ENCODE data around the gene CD34.

The CD34 gene

GRCh38 chr1:207849016-207849415 lies 61.9 kb downstream of the CD34 start:
- Histone ChIP-seq H3K27me3 (ENCODE audit: control insufficient read depth in 1 of 2, insufficient read depth in 2 of 2, low read length in 2 of 2) (no peaks in the 10 kb centered on the region), H3K4me1 (ENCODE audit: insufficient read depth, low read length) (peaks cover 67% of the 10 kb centered on the region), H3K9me3 (ENCODE audit: low read length) (no peaks in the 10 kb centered on the region), H3K9ac (ENCODE audit: low read length) (no peak overlapping the region), H3K4me3 (ENCODE audit: low read depth in 1 of 2, low read length in 2 of 2) (no peak overlapping the region), H3K36me3 (ENCODE audit: insufficient read depth, low read length) (no peaks in the 10 kb centered on the region), H3K27ac (ENCODE audit: low read depth, low read length) (no peak overlapping the region)

GRCh38 chr1:207848234-207848633 lies 62.7 kb downstream of the CD34 start:
- Histone ChIP-seq H3K27me3 (ENCODE audit: control insufficient read depth in 1 of 2, insufficient read depth in 2 of 2, low read length in 2 of 2) (no peaks in the 10 kb centered on the region), H3K4me1 (ENCODE audit: insufficient read depth, low read length) (peaks cover 64% of the 10 kb centered on the region), H3K27ac (ENCODE audit: low read depth, low read length) (no peak overlapping the region), H3K36me3 (ENCODE audit: insufficient read depth, low read length) (no peaks in the 10 kb centered on the region), H3K4me3 (ENCODE audit: low read depth in 1 of 2, low read length in 2 of 2) (no peak overlapping the region), H3K9me3 (ENCODE audit: low read length) (no peaks in the 10 kb centered on the region), H3K9ac (ENCODE audit: low read length) (no peak overlapping the region)

DNA sequence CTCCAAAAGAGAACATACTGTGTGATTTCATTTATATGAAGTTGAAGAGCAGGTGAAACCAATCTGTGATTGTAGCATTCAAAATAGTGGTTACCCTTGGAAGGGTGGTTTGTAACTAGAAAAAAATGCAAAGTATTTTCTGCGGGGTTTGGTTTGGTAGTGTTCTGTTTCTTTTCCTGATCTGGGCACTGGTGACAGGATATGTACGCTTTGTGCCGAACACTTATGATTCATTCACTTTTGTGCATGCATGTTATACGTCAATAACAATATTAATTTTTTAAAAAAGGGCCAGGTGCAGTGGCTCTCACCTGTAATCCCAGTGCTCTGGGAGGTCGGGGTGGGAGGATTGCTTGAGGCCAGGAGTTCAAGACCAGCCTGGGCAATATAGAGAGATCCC lies 63.8 kb downstream of the CD34 start:
- Histone ChIP-seq H3K36me3 (ENCODE audit: insufficient read depth, low read length) (no peaks in the 10 kb centered on the region), H3K27ac (ENCODE audit: low read depth, low read length) (no peak overlapping the region), H3K9me3 (ENCODE audit: low read length) (no peaks in the 10 kb centered on the region), H3K9ac (ENCODE audit: low read length) (no peak overlapping the region), H3K4me1 (ENCODE audit: insufficient read depth, low read length) (peaks cover 58% of the 10 kb centered on the region), H3K27me3 (ENCODE audit: control insufficient read depth in 1 of 2, insufficient read depth in 2 of 2, low read length in 2 of 2) (no peaks in the 10 kb centered on the region), H3K4me3 (ENCODE audit: low read depth in 1 of 2, low read length in 2 of 2) (no peak overlapping the region)

DNA sequence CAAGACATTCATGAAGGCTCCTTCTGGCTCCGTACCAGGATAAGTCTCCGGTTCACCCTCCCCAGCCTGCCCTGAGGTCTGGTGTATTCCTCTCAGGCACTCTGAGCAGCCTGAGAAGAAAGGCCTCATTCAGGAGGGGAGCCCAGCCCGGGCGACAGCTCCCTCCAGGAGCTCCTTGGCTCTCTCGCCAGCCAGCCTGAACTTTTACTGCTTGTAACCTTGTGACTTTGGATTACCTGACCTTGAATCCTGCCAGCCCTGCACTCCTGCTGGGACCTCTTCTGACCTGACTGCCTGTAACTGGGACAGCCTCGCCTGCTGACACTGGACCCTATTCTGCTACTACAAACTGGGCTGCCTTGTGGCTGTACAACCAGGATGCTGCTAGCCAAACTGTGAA lies 65.8 kb downstream of the CD34 start:
- H3K27ac ChIP-seq (ENCODE audit: low read depth, low read length): no peak overlapping the region
- H3K36me3 ChIP-seq (ENCODE audit: insufficient read depth, low read length): no peaks in the 10 kb centered on the region
- no peak overlapping the region for H3K4me3 ChIP-seq (ENCODE audit: low read depth in 1 of 2, low read length in 2 of 2)
- no peak overlapping the region for H3K9ac ChIP-seq (ENCODE audit: low read length)
- peaks cover 42% of the 10 kb centered on the region for H3K4me1 ChIP-seq (ENCODE audit: insufficient read depth, low read length)
- H3K27me3 ChIP-seq (ENCODE audit: control insufficient read depth in 1 of 2, insufficient read depth in 2 of 2, low read length in 2 of 2): no peaks in the 10 kb centered on the region
- H3K9me3 ChIP-seq (ENCODE audit: low read length): no peaks in the 10 kb centered on the region

GRCh38 chr1:207844371-207844770 lies 66.6 kb downstream of the CD34 start:
- Histone ChIP-seq H3K9me3 (ENCODE audit: low read length) (no peaks in the 10 kb centered on the region), H3K27me3 (ENCODE audit: control insufficient read depth in 1 of 2, insufficient read depth in 2 of 2, low read length in 2 of 2) (no peaks in the 10 kb centered on the region), H3K4me1 (ENCODE audit: insufficient read depth, low read length) (peaks cover 35% of the 10 kb centered on the region), H3K36me3 (ENCODE audit: insufficient read depth, low read length) (no peaks in the 10 kb centered on the region), H3K9ac (ENCODE audit: low read length) (no peak overlapping the region), H3K4me3 (ENCODE audit: low read depth in 1 of 2, low read length in 2 of 2) (no peak overlapping the region), H3K27ac (ENCODE audit: low read depth, low read length) (no peak overlapping the region)

GRCh38 chr1:207842506-207842905 lies 68.4 kb downstream of the CD34 start:
- Histone ChIP-seq H3K27me3 (ENCODE audit: control insufficient read depth in 1 of 2, insufficient read depth in 2 of 2, low read length in 2 of 2) (no peaks in the 10 kb centered on the region), H3K9ac (ENCODE audit: low read length) (no peak overlapping the region), H3K27ac (ENCODE audit: low read depth, low read length) (no peak overlapping the region), H3K4me1 (ENCODE audit: insufficient read depth, low read length) (peaks cover 50% of the 10 kb centered on the region), H3K4me3 (ENCODE audit: low read depth in 1 of 2, low read length in 2 of 2) (no peak overlapping the region), H3K9me3 (ENCODE audit: low read length) (no peaks in the 10 kb centered on the region), H3K36me3 (ENCODE audit: insufficient read depth, low read length) (no peaks in the 10 kb centered on the region)

DNA sequence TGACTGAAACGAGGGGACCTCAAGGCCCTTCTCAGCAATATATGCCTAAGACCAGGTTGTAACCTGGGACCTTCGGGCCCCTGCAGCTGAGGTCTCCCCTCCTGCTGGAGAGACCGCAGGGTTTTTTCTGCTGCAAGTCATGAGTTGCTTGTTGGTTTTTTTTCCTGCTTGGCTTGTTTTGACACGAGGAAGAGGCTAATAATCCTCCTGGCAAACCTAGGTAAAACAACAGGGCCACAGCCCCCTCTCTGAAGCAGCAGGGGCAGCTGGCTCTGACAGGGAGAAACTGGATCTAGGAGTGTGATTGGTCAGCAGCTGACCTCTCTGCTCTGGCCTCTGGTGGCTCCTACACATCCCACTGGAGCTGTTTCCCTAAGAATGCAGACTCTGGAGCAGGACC lies 69.0 kb downstream of the CD34 start:
- Histone ChIP-seq H3K4me1 (ENCODE audit: insufficient read depth, low read length) (peaks cover 56% of the 10 kb centered on the region), H3K9ac (ENCODE audit: low read length) (no peak overlapping the region), H3K36me3 (ENCODE audit: insufficient read depth, low read length) (no peaks in the 10 kb centered on the region), H3K27me3 (ENCODE audit: control insufficient read depth in 1 of 2, insufficient read depth in 2 of 2, low read length in 2 of 2) (no peaks in the 10 kb centered on the region), H3K27ac (ENCODE audit: low read depth, low read length) (no peak overlapping the region), H3K9me3 (ENCODE audit: low read length) (no peaks in the 10 kb centered on the region), H3K4me3 (ENCODE audit: low read depth in 1 of 2, low read length in 2 of 2) (no peak overlapping the region)

GRCh38 chr1:207841293-207841692 lies 69.6 kb downstream of the CD34 start:
- H3K4me1 ChIP-seq (ENCODE audit: insufficient read depth, low read length): peaks cover 62% of the 10 kb centered on the region
- H3K36me3 ChIP-seq (ENCODE audit: insufficient read depth, low read length): no peaks in the 10 kb centered on the region
- no peak overlapping the region for H3K4me3 ChIP-seq (ENCODE audit: low read depth in 1 of 2, low read length in 2 of 2)
- H3K27ac ChIP-seq (ENCODE audit: low read depth, low read length): no peak overlapping the region
- no peak overlapping the region for H3K9ac ChIP-seq (ENCODE audit: low read length)
- H3K27me3 ChIP-seq (ENCODE audit: control insufficient read depth in 1 of 2, insufficient read depth in 2 of 2, low read length in 2 of 2): no peaks in the 10 kb centered on the region
- no peaks in the 10 kb centered on the region for H3K9me3 ChIP-seq (ENCODE audit: low read length)

- no peaks in the 10 kb centered on the region for H3K27me3 ChIP-seq (ENCODE audit: control insufficient read depth in 1 of 2, insufficient read depth in 2 of 2, low read length in 2 of 2)
- H3K4me1 ChIP-seq (ENCODE audit: insufficient read depth, low read length): peaks cover 63% of the 10 kb centered on the region
- H3K36me3 ChIP-seq (ENCODE audit: insufficient read depth, low read length): no peaks in the 10 kb centered on the region
- H3K9ac ChIP-seq (ENCODE audit: low read length): no peak overlapping the region
- no peaks in the 10 kb centered on the region for H3K9me3 ChIP-seq (ENCODE audit: low read length)
- H3K27ac ChIP-seq (ENCODE audit: low read depth, low read length): no peak overlapping the region
- no peak overlapping the region for H3K4me3 ChIP-seq (ENCODE audit: low read depth in 1 of 2, low read length in 2 of 2)
Observed at GRCh38 chr1:207840380-207840779, 70.5 kb downstream of the CD34 start.

DNA sequence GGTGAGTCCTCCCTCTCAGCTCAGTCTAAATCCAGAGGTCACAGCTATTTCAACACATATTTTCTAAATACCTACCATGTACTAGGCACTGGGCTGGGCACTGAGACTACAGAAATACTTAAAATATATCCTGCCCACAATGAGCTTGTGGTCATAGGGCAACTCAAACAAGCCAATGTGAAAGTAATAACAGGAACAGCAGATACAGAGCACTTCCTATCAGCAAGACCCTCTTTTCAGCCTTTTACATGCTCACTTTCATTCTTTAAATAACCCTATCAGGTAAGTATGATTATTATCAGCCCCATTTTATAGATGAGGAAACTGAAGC lies 71.9 kb downstream of the CD34 start:
- no peak overlapping the region for H3K9ac ChIP-seq (ENCODE audit: low read length)
- H3K4me1 ChIP-seq (ENCODE audit: insufficient read depth, low read length): peaks cover 67% of the 10 kb centered on the region
- no peaks in the 10 kb centered on the region for H3K9me3 ChIP-seq (ENCODE audit: low read length)
- H3K27me3 ChIP-seq (ENCODE audit: control insufficient read depth in 1 of 2, insufficient read depth in 2 of 2, low read length in 2 of 2): no peaks in the 10 kb centered on the region
- H3K4me3 ChIP-seq (ENCODE audit: low read depth in 1 of 2, low read length in 2 of 2): peak overlapping the region in 1 of 2 donors; percentile 13
- no peaks in the 10 kb centered on the region for H3K36me3 ChIP-seq (ENCODE audit: insufficient read depth, low read length)
- no peak overlapping the region for H3K27ac ChIP-seq (ENCODE audit: low read depth, low read length)

GRCh38 chr1:207838156-207839082 lies 72.5 kb downstream of the CD34 start:
- Histone ChIP-seq H3K4me3 (ENCODE audit: low read depth in 1 of 2, low read length in 2 of 2) (peak overlapping the region in 1 of 2 donors; percentile 13), H3K27ac (ENCODE audit: low read depth, low read length) (peak overlapping the region; percentile 37), H3K4me1 (ENCODE audit: insufficient read depth, low read length) (peaks cover 68% of the 10 kb centered on the region)

GRCh38 chr1:207837673-207838072 lies 73.3 kb downstream of the CD34 start:
- H3K27me3 ChIP-seq (ENCODE audit: control insufficient read depth in 1 of 2, insufficient read depth in 2 of 2, low read length in 2 of 2): no peaks in the 10 kb centered on the region
- peaks cover 70% of the 10 kb centered on the region for H3K4me1 ChIP-seq (ENCODE audit: insufficient read depth, low read length)
- H3K27ac ChIP-seq (ENCODE audit: low read depth, low read length): peak overlapping the region; percentile 37

More at GRCh38 chr1:207838156-207839082, 72.5 kb downstream of the CD34 start:
- peak overlapping the region; percentile 3 for H3K9ac ChIP-seq (ENCODE audit: low read length)
- H3K27me3 ChIP-seq (ENCODE audit: control insufficient read depth in 1 of 2, insufficient read depth in 2 of 2, low read length in 2 of 2): no peaks in the 10 kb centered on the region
- no peaks in the 10 kb centered on the region for H3K36me3 ChIP-seq (ENCODE audit: insufficient read depth, low read length)
- no peaks in the 10 kb centered on the region for H3K9me3 ChIP-seq (ENCODE audit: low read length)

More at GRCh38 chr1:207837673-207838072, 73.3 kb downstream of the CD34 start:
- Histone ChIP-seq H3K9ac (ENCODE audit: low read length) (peak overlapping the region; percentile 3), H3K36me3 (ENCODE audit: insufficient read depth, low read length) (no peaks in the 10 kb centered on the region), H3K4me3 (ENCODE audit: low read depth in 1 of 2, low read length in 2 of 2) (no peak overlapping the region), H3K9me3 (ENCODE audit: low read length) (no peaks in the 10 kb centered on the region)
